ENCODE results near the gene EFCAB6. TPM values are rescaled to one million over a fixed set of nuclear protein-coding genes. Genes with fewer than 3 reads are reported as not detected.

The EFCAB6 gene
- total RNA-seq, 1 donor from 2014 or later = 2.1 TPM

DNA sequence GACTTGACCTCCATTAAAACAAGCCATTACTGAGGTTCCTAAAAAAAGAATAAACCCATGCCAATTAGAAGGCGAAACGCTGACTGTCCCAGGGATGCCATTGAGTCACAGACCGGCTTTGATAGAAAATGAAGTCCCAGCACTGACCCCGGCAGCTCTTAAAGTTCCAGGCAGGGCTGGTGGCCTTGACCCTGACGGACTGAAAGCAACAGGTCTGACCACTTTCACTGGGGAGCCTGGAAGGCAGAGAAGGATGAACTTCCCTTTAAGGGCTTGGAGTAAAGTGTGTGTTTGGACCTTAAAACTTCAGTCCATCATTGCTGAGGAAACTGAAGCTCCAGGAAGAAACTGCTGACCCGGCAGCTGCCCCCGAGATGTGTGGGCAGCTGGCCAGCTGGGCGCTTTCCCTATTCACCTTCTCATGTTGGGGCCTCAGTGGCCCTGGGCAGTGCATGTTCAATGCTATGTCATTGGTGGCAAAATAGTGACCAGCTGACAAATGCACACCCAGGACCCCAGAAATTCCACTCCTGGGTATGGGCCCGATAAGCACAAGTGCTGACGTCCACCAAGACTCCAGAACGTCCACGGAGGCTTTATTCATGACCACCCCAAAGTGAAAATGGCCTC lies 18.9 kb upstream of the EFCAB6 start:
- DNase-seq = no peak

DNA sequence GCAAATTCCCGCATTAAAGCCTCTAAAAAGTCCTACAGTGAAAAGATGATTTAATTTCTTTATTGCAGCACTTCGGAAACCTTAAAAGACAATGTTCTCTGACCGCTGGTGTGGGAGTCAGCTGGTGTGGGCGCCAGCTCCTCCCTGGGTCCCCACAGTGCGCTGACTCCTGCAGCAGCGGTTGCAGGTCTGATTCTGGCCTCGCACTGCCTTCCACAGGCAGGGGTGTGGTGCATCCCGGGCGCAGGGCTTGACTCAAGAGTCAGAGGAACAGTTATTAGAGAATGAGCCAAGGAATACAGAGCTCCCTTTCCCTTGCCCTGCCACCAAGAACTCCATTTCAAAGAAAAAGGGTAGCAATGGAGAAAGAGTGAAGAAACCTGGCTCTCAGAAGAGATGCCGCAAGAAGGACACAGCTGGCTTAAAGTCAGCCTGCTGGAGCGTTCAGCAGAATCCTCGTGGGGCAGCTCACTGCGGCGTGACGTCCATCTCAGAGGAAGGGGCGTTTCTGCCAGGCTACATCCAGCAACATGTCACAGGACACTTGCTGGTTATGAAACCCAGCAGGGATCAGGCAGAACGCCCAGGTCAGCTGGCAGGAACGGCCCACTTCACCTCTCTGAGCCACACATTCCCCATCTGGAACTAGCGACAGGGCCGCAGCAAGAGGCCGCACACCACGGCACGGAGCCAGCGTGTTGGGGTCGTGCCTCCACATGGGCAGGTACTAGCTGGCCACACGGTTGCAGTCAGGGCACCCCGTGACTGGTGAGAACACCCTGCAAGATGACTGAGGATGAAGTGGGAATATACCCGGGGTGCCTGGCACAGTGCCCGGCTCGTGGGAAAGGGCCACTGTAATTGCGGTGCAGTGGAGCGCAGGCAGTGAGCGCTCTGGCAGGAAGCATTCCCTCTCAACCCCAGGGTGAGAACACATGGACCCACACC lies 18.1 kb upstream of the EFCAB6 start:
- no peak for DNase-seq

DNA sequence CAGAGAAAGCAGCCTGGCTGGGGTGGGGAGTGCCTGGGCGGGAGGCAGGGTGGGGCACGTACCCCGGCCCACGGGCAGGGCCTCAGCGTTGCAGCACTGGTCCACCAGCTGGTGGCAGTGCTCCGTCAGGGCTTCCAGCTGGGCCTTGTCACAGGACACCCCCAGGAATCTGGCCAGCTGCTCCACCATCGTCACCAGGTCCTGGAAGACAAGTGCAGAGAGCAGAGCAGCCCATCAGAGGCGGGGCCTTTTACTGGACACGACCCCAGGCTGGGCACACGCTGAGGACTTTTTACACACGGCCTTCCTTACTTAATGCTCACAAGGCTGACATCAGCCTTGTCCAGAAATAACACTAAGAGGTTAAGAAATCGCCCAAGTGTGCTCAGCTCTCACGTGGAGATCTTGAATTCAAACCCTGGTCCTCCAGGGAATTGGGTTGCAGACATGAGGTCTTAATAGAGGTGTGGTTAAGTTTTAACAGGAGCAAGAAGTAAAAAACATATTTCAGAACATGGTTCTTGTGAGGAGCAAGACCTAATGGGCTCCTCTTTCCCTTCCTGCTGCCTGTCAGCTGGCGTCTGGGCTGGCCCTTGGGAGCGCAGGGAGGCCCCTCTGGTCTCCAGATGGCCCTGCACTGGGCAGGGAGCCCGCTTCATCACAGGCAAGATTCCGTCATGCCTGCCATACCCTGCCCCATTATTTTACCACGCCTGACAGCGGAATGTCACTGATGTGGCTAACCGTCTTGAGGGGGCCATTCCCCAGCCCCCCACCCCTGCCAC lies 17.1 kb upstream of the EFCAB6 start:
- DNase-seq = peak; percentile 58

DNA sequence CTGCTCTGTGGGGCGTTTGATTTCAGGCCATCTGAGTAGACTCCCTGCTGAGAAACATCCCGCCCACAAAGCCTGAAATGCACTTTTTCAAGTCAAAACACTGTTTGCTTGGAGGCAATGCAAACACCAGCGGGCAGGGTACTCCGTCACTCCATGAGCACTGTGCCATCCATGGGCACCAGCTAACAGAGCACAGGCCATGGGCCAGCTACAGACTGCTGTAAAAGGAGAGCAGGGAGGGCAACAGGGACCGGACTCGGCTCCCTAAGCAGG lies 16.6 kb upstream of the EFCAB6 start:
- DNase-seq = peak; percentile 48

DNA sequence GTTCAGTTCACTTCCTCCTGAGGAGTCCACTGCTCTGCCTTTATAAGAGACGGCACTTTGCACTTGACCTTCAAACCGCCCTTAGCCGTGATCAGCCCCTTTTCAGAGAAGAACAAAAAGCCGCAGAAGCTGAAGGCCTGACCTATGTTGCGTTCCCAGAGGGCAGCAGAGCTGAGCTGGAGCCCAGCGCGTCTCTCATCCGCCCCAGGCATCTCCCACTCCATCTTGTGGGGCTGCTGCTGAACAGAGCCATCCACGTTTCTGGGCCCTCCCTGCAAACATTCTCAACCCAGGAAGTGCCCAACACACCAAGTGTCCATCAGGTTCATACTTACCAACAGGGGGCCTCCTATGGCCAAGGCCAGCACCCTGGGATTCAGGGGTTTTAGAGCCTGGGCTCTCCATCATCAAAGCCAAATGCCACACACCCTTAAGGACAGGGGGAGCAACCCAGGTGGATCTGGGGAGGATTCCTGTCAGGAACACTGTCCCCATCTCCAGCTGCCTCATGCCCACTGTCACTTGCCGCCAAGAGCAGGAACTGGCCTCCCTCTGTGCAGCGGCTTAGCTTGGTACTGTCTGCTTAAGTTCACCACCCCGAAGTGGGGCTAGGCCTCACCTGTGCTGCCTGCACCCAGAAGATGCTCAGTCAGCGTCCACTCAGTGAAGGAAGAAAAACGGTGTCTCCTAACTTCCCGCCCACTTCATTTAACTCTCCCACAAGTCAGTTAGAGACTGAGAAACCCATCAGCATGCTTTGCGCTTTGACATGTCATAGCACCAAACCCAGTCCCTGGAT lies 16.0 kb upstream of the EFCAB6 start:
- DNase-seq = no peak

DNA sequence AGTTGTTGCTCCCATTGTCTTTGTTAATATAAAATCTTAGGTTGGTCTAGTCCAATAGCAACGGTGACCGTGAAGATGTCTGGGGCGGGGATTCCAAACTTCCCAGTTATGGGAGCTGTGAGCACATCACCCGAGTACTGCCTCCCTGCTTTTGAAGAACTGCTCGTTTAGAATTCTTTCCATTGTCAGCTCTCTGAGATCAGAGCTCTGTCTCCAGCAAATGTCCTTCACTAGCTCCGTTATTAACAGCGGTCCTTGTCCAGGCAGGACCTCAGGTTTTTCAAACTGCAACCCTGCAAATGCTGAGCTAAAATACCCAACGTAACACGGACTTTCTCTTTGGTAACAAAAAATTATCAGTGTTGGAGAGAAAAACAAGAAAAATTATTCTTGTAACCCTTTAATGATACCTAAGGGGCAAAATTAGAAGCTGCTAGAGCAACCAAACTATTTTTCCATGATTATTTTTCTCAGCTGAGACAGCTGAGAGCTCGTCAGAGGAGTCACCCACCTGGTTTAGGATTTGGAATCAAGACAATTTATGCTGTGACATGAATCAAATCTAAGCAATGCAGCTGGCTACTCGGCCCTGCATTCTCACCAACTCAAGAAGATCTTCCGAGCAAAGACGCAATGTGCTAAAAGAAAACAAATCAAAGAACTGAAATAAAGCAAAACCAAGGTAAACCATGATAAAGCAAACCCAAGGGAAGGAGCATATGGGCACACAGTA lies 15.1 kb upstream of the EFCAB6 start:
- DNase-seq = no peak

DNA sequence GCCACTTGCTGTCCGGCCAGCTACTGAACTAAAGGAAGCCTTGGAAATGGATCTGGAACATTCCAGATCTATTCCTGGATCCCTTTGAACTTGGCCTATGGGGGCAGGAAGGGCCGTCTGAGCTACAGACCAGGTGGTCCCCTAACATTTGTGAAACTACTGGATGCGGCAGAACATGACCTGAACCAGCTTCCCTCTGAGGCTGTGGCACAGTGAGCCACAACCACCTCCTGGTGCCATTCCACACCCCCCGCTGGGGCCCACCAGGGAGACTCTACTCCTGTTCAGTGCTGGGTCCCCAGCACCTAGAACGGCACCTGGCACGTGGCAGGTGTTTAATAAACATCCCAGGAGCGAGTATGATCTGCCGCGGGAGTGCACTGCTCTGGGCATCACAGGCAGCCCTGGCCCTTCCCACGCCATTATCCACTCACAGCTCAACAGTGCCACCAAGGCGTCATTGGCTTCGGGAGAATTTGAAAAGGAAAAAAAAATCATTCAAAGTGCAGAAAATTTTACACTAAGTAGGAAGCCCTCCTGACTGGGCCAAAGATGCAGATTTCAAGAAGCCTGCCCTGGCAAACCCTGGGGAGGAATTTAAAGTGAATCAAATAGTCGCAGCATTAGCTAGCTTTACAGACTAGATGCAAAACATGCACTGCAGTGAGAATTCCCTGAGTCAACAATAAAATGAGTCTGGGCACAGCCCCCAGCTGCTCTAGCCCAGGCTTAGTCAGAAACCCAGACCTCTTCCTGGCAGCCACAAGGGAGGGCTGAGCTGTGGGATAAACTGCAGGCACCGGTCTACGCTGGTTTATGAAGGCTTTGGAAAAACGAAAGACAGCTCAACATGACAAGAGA lies 14.3 kb upstream of the EFCAB6 start:
- DNase-seq = no peak

DNA sequence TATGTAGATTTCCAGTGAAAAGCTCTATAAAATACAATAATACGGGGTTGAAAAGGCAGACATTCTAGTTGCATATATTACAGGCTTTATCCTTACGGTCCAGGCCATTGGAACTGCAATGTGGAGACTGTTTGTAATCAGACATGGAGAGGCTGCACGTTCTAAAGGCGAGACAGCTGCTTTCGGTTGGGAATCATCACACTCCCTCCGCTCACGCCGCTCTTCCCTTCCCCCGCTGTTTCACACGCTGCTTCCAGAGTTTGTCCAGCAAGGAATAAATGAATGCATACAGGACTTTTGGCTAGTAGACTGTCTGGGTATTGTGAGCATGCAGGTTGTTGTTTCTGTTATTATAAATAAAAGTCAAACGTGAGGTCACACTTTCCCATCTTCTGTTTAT lies 13.5 kb upstream of the EFCAB6 start:
- DNase-seq = no peak

DNA sequence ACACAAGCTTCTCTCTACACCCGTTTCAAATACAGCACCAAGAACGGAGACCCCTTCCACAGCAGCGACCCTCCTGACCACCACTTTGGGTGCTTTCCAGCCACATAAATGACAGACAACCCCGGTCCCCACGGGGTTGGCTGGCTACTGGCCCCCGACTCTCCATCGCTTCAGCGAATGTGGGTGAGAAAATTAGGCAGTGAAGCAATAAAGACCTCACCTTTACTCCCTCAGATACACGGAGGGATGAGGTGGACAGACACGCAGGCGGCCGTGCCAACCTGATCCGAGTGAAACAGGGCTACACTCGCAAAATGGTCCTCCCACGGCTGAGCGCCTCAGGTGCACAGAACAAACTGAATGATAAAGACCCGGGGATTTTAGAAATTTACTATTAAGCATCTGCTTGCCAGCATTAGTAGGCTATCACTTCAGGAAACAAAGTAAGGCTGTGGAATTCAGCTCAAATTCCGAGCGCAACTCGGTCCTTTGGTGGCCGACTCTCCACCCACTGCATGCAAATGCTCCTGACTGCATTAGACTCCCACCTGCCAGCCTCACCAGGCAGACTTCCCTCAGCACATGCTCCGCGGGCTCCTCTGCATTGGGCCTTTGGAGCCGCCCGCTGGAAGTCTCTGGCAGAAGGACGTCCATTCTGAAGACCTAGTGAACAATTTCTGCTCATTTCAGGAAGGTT lies 12.8 kb upstream of the EFCAB6 start:
- no peak for DNase-seq

DNA sequence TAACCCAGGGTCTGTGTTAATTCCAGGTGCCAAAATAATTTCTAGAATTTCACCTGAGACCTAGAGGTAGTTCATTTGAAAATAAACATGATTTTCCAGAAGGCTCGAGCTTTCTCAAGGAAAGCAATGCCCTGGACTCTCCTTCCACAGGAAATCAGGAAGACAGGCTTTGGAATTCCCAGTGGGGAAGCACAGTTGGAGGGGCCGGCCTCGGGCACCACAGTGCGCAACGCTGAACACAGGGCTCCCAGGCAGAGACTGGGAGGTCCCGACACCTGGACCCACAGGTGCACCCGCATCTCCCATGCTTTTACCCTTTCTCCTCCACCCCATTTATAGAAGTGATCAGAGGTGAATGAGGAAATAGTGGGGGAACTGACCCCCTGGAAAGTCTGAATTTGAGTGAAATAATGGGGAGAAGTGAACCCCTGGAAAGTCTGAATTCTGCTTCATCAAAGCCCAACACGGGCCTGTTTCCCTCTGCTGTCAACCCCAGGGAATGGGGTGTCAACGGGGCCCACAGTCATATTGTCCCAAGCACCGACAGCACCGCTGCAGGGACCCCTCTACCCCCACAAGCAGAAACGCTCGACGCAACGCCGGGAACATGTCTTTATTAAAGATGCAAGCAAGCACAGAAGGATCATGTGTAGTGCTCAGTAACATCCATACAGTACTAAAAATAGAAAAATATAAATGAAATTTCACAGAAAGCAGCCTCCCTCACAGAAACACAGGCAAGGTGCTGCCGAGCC lies 12.0 kb upstream of the EFCAB6 start:
- DNase-seq = no peak

DNA sequence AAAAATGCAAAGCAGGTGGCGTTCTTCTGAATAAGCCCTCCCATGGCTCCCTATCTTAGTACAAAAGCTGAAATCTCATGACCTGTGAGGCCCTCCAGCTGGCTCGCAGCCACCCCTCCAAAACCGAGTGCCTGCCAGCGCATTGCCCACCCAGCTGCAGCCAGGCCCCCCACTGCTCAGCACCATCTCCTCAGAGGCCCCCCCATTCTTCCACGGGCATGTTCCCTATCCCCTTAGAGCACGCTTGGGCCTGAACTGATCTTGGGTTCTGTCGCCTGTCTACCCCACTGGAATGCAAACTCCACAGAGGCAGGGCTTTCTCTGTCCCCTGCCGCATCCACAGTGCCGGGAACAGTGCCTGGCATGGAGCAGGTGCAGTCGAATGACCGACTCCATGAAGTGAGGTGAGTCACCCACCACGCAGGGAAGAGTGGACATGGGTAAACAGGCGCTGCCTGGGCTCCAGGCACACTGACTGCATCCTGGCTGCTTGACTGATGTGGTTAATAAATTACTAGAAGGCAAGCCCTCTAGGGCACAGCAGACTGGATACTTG lies 11.3 kb upstream of the EFCAB6 start:
- no peak for DNase-seq

DNA sequence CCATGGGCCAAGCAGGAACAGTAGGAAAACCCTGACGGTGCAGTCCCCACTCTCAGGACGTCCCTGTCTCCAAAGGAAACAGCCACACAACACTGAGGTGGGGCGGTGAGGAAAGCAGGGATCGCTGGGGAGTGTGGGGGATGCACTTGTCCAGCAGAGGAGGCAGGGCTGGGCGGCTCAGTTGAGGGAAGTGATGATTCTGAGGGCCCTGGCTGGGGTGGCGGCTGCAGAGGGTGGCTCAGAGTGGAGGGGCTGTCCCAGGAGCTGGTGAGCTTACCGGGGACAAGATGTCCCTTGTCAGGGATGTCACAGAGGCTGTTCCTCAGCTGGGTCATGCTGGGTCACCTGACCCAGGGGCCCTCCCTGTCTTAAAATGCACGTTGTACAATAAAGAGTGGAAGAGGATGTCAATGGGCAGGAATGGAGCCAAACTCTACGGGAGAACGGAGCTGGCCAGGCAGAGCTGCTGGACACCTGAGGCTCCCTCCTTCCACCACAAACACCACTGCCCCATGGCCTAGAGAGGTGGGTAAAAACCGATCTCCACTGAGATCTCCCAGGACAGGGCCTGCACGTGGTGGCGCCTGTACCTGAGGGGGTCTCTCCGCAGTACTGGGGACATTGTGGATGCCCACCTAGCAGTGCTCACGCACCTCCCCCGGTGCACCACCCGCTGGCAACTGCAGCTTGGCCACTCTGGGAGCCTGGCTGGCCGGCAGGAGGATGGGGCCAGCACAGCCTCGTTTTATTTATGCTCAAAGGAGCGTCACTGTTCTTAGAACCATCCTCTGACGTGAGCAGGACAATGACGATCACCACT lies 9.7 kb upstream of the EFCAB6 start:
- no peak for DNase-seq

DNA sequence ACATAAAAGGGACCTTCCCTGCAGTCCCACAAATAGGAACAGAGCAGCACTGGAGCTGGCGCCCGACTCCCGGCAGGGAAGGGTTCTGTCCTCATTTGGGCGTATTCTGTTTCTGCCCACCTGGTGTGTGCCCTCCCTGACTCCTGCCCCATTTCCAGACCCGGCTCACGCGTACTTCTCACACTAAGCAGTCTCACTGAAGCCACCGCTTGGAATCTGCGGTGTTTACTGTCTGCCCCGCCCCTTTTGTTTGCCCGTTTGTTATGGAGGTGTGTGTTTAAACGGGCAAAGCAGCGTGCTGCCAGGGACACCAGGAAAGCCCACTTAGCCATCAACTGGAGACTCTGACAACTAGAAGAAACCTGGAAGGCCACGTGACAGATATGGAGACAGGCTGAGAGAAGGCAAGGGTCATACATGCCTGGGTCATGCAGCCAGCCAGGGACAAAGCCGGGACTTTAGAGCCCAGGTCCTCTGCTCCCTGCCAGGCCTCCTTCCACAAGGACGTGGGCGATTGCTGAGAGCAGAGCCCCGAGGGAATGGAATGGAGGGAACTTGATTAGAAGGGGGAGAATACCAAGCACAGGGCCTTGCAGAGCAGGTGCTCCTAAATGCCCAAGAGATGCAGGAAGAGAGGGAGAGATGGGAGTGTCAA lies 8.7 kb upstream of the EFCAB6 start:
- no peak for DNase-seq

DNA sequence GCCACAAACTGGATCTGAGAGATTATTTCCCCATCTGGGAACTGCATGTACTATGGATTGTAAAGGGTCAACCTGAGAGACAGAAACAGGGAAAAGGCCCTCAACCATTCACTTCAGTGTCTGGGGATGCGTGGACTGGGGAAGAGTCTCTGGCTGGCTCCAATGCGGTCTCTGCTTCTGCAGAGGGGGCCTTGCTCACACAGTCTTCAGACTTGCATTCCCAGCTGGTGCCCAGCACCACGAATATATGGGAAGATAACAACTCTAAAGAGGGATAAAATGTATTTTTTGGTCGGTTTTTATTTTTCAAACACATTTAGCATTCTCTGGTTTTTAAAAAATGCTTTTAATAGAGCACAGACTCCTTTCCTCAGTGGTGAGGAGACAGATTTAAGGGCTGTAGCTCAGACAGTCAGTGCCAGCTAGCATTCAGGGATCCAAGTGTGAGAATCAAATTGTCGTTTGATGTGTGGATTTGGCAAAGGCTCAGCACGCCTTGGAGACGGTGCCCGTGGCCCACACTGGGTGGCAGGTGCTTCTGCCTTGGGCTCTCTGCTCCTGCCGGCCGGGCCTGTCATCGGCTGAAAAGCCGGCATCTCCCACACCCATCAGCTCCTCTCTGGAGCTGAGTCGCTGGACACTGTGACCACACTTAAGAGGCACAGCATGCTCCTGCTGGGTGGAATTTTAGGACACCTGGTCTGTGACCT lies 8.0 kb upstream of the EFCAB6 start:
- no peak for DNase-seq

DNA sequence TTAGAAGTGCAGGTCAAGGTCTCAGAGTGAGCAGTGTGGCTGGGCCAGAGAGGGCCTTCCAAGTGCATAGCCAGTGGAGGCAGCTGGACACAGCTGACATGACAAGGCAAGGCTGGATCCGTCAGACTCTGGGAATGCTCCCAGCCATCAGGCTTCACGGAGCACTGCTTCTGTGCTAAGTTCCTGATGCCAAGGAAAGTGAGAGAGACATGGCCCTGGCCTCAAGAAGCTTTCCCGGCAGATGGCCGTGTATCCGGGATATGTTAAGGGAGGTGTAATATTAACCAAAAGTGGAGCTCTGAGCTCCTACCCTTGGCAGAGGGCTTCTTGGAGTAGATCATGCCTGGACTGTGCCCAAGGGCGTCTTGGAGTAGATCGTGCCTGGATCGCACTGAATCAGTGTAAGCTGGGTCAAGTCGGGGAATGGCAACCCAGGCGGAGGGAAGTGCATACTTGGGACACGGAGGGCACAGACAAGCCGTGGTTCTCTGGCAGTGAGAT lies 7.4 kb upstream of the EFCAB6 start:
- no peak for DNase-seq

DNA sequence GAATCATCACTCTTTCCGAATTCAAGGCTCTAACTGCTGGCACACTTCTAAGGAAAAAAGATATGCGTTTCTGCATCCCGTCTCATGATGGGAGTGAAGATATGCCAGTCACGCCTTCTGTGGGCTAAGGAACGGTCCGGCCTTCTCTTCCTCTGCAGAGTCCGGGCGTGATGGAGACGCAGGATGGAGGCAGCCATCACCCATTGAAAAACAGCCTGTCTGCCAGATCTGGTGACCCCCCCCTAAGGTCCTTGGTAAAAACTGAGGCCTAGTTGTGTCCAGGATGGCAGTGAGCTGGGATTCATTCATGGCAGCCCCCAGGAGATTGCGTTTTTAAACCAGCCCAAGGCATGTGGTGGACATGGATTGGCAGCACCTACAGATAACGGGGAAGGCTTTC lies 6.9 kb upstream of the EFCAB6 start:
- no peak for DNase-seq

DNA sequence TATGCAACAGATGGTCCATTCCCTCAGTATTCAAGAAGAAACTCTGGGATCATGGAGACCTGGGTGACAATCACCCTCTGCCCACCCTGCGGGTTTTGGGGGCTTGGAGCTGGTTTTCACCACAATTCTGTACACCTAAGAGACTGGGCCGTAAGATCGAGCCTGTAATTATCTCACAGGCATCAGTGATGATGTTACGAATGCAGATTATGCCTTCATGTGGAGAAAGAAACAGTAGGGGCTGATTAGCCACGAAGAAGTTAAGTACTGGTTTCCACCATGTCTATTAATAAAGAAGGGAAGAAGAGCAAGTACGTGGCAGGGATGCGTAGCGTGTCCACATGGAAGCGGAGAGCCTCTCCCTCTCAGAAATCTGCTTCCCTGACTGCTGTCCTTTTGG lies 5.3 kb upstream of the EFCAB6 start:
- DNase-seq = no peak

Measured in skin of body (tissue), 2 donors.